ENCODE data around the gene OR5B21. TPM values are rescaled to one million over a fixed set of nuclear protein-coding genes. Genes with fewer than 3 reads are reported as not detected.

OR5B21 gene
- total and polyA plus RNA-seq, 10 of the 15 experiments (the other 5 are each of a cell fraction or from before 2014, with no cell fraction given): 0.22 to 0.41 (median 0.22) TPM; not detected in 7

GRCh38 chr11:58505849-58506248 lies 2.1 kb downstream of the OR5B21 start (continued):
- TF ChIP-seq IKZF2 (IDR thresholded peaks at IDR 0.05): peak; percentile 44 to 54; a peak in 2 of 4 replicates
- TF ChIP-seq, protein P1, sequence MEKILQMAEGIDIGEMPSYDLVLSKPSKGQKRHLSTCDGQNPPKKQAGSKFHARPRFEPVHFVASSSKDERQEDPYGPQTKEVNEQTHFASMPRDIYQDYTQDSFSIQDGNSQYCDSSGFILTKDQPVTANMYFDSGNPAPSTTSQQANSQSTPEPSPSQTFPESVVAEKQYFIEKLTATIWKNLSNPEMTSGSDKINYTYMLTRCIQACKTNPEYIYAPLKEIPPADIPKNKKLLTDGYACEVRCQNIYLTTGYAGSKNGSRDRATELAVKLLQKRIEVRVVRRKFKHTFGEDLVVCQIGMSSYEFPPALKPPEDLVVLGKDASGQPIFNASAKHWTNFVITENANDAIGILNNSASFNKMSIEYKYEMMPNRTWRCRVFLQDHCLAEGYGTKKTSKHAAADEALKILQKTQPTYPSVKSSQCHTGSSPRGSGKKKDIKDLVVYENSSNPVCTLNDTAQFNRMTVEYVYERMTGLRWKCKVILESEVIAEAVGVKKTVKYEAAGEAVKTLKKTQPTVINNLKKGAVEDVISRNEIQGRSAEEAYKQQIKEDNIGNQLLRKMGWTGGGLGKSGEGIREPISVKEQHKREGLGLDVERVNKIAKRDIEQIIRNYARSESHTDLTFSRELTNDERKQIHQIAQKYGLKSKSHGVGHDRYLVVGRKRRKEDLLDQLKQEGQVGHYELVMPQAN (conservative IDR thresholded peaks at IDR 0.05): no peak
- no peak for TF ChIP-seq ASH2L (IDR thresholded peaks at IDR 0.05; ENCODE audit: borderline replicate concordance, low read depth)
- no peak for TF ChIP-seq NFYB (IDR thresholded peaks at IDR 0.05; ENCODE audit: insufficient read depth, low read depth, low read length)
- no peak for TF ChIP-seq SKIL (IDR thresholded peaks at IDR 0.05; ENCODE audit: low read depth, poor library complexity, severe bottlenecking)
- TF ChIP-seq, protein P2, sequence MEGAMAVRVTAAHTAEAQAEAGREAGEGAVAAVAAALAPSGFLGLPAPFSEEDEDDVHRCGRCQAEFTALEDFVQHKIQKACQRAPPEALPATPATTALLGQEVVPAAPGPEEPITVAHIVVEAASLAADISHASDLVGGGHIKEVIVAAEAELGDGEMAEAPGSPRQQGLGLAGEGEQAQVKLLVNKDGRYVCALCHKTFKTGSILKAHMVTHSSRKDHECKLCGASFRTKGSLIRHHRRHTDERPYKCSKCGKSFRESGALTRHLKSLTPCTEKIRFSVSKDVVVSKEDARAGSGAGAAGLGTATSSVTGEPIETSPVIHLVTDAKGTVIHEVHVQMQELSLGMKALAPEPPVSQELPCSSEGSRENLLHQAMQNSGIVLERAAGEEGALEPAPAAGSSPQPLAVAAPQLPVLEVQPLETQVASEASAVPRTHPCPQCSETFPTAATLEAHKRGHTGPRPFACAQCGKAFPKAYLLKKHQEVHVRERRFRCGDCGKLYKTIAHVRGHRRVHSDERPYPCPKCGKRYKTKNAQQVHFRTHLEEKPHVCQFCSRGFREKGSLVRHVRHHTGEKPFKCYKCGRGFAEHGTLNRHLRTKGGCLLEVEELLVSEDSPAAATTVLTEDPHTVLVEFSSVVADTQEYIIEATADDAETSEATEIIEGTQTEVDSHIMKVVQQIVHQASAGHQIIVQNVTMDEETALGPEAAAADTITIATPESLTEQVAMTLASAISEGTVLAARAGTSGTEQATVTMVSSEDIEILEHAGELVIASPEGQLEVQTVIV (IDR thresholded peaks at IDR 0.05; ENCODE audit: borderline replicate concordance, partially characterized antibody): no peak
- TF ChIP-seq ATF2 (IDR thresholded peaks at IDR 0.05; ENCODE audit: low read length): no peak
- no peak for TF ChIP-seq CBX3 (IDR thresholded peaks at IDR 0.05; ENCODE audit: borderline replicate concordance, low read depth)
- TF ChIP-seq LARP7 (IDR thresholded peaks at IDR 0.05): no peak
